Choroid plexus epithelial cell (primary cell): ENCODE measurements around the gene SEPHS2.
A peak's percentile ranks its signal among the peaks of the same experiment; 100 is the strongest.

ENCODE experiments used
- DNase-seq: peaks from one replicate; pipeline ENCODE4 v3.0.0-alpha.2; 2010; ENCODE audit warnings: low read depth
- H3K4me3 ChIP-seq: 2 replicates; pipeline ENCODE4 v1.5.1; 2011; ENCODE audit warnings: low read depth, mild to moderate bottlenecking, control low read depth, low read length, moderate library complexity
- TF ChIP-seq, protein P1 (sequence below): conservative IDR thresholded peaks from 2 replicates; pipeline ENCODE4 v1.5.1; 2011; ENCODE audit warnings: low read depth, mild to moderate bottlenecking, control low read depth, inconsistent platforms, low read length, moderate library complexity

SEPHS2 gene

DNA sequence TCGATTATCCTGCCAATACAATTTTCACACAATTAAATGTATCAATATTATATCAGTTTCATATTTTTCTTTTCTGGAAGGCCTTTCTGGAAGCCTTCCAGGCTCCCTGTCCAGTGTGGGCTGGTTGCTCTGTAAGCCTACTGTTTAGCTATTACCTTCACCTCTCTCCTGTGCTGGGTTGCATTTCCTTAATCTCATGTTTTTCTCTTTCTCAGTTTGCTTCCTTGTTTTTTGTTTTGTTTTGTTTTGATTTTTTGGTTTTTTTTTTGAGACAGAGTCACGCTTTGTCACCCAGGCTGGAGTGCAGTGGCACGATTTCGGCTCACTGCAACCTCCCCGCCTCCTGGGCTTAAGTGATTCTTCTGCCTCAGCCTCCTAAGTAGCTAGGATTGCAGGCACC lies 6.8 kb downstream of the SEPHS2 start:
- TF ChIP-seq, protein P1, sequence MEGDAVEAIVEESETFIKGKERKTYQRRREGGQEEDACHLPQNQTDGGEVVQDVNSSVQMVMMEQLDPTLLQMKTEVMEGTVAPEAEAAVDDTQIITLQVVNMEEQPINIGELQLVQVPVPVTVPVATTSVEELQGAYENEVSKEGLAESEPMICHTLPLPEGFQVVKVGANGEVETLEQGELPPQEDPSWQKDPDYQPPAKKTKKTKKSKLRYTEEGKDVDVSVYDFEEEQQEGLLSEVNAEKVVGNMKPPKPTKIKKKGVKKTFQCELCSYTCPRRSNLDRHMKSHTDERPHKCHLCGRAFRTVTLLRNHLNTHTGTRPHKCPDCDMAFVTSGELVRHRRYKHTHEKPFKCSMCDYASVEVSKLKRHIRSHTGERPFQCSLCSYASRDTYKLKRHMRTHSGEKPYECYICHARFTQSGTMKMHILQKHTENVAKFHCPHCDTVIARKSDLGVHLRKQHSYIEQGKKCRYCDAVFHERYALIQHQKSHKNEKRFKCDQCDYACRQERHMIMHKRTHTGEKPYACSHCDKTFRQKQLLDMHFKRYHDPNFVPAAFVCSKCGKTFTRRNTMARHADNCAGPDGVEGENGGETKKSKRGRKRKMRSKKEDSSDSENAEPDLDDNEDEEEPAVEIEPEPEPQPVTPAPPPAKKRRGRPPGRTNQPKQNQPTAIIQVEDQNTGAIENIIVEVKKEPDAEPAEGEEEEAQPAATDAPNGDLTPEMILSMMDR, result no peak
- no peak for DNase-seq
- H3K4me3 ChIP-seq, result no peak overlapping the region

DNA sequence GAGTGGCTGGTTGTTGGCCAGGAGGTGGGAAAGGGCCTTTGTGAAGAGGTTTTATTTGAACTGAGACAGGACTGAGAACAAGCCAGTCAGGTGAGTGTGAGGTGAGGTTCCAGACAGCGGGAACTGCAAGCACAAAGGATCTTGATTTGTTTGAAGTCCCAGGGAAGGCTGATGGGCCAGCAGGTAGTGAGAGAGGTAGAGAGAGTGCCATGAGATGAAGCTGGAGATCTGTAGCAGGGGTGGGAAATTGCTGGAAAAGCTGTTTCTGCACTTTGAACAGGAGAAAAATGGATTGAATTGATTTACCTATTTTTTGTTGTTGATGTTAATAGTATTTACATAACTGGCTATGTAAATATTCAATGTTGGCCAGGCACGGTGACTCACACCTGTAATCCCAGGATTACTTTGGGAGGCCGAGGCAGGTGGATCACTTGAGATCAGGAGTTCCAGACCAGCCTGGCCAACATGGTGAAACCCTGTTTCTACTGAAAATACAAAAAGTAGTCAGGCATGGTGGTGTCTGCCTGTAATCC lies 8.1 kb downstream of the SEPHS2 start:
- TF ChIP-seq, protein P1, result no peak
- DNase-seq, result no peak
- no peak overlapping the region for H3K4me3 ChIP-seq

DNA sequence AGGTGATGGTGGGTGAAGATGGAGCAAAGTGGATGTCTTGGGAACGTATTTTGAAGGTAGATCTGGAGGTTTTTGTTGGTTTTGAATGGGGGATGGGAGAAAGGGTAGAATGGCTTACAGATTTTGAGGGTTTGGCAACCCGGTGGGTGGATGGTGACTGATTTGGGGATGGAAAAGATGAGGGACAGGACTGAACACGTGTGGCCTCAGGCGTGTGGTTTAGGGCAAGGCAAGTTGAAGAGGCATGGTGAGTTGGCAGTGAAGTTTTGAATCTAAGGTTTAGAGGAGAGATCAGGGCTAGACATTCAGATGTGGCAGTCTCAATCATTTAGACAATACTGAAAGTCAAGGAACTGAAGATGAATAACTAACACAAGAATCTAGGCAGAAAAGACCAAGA lies 10.8 kb downstream of the SEPHS2 start:
- DNase-seq, result no peak
- TF ChIP-seq, protein P1, result no peak
- H3K4me3 ChIP-seq, result no peak overlapping the region

DNA sequence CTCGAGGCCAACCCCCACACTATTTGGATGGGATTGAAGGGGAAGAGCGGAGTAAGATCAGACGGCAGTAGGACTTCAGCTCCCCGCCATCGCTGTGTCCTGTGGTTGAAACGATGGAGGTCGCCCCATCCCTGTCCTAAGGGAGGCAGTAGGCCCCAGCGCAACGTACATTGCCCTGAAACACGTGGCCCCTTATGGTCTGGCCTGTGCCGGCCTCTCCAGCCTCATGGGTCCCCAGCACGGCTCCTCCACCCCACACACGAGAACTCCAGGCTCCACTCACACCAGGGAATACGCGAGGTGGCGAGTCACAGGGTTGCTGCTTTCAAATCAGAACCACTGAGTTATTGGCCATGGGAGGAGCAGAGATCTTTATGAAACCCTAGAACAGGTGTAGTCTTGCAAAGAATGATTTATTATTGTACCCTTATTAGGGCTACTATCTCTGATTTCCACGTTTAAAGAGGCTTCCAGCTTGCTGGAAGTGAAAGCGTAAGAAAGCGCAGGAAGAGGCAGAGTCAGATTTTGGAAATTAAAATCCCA lies 15.2 kb downstream of the SEPHS2 start:
- TF ChIP-seq, protein P1, result no peak
- peak overlapping the region; percentile 88 for H3K4me3 ChIP-seq
- DNase-seq, result no peak

DNA sequence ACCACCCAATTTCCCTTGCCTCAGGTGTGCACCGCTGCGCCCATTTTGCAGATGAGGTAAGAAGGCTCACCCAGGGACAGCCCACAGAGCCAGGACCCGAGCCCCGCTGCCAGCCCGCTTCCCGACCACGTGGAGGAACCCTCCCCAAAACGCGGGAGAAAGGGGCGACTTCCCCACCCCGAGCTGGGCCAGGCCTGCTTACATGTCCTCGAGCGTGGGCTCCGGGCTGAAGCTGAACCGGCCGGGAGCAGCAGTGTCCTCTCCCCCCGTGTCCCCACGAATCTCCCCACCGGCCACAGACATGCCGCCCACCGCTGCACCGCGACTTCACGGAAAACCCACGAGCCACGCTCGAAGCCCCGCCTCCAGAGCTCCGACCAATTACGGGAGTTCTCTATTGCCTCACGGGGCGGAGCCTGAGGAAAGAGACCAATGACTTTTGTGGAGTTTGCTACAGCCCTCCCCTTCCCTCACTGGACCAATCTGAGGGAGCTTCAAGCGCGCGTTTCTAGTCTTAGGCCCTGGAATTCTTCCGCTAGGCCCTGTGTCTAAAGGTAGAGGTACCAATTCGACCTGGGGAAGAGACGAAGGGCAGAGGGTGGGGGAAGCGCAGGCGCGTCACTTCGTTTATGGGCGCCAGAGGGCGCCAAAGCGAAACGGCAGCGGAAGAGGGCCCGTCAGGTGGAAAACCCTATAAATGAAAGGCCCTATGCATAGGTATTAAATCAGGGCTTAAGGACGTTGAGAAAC lies 15.8 kb downstream of the SEPHS2 start, which contains the start of gene DCTPP1:
TSS of gene DCTPP1 (minus strand) at position 353 of the 750 bp plus-strand sequence. CDS start at position 303, 50 bp downstream.
- TF ChIP-seq, protein P1, result peak; percentile 89
- peak; percentile 99 for DNase-seq
- H3K4me3 ChIP-seq, result peak within 1 kb of the TSS; percentile 88

DNA sequence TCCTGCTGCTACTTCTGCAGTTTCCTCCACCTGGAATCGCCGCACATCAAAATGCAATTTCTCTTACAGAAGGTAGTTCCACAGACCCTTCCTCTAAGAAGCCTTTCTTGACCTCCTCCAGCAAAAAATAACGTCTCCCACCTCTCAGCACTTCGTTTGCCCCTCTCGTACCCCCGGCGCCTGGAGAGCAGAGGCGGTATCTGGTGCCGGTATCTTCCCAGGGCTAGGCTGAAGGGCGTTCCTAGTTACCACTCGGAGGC lies 16.3 kb downstream of the SEPHS2 start:
- TF ChIP-seq, protein P1, result no peak
- DNase-seq, result no peak
- peak overlapping the region; percentile 88 for H3K4me3 ChIP-seq

DNA sequence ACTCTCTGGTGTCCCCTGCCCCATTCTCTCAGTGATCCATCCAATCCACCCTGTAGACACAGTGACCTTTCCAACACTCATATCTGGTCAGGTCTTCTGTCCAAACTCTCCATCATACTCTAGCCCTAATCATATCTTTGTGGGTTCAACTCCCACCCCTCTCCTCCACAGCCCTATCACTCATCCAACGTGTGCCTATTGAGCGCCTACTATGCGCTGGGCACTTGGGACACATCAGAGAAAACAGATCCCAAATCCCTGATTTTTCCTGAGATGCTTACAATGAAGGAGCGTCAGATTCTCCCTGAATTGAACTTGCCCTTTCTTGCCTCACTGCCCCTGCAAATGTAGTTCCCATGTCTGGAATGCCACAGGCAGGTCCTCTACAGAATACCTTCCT lies 17.6 kb downstream of the SEPHS2 start:
- TF ChIP-seq, protein P1, result no peak
- H3K4me3 ChIP-seq, result no peak overlapping the region

More for the DNA sequence above, 17.6 kb downstream of the SEPHS2 start:
- DNase-seq, result no peak
